Measurements from ENCODE around the gene FRY.

Gene FRY

DNA sequence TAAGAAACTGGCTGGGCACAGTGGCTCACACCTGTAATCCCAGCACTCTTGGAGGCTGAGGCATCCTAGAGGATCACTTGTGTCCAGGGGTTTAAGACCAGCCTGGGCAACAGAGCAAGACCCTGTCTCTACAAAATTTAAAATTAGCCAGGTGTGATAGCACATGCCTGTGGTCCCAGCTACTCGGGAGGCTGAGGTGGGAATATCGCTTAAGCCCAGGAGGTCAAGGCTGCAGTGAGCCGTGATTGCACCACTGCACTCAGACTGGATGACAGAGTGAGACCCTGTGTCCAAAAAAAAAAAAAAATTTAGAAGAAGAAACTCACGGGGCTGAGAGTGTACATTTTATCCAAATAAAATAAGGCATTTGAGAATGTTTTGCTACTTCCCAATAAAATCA is 224.7 kb downstream of the FRY start:
- no peak for DNase-seq (ENCODE audit: low read depth in 2 of 2)

DNA sequence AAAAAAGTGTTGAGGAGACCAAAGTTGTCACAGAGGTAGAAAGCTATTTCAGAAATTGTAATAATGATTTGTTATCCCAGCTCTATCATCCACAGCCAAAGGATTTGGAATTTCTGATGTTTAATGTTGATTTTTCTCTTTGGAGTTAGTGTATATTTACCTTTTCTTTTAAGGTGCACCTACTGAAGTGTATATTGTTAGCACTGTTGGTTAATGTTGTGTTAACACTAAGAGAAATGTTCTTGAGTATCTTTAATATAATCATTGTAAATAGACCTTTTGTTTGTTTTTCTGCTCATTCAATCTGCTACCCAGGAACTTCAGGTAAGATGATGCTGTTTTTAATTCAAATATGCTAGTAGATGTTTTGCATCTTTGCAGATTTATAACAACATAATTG is 226.1 kb downstream of the FRY start:
- no peak for DNase-seq (ENCODE audit: low read depth in 2 of 2)

DNA sequence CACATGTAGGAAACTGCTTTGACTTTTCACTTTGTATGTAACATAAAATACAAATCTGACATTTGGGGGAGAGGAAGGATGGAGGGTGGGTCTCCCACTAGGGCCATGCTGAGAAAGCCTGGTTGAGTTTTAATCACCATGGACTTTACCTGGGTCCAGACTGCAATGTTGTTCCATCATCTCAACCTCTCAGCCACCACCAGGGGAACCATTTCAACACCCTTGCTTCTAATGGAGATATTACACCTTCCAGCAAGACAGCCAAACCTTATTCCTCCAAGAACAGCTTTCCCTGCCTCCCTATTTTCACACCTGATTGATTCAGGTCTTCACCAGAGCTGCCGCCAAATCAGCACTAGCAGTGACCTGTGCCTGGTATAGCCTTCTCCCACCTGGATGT is 227.5 kb downstream of the FRY start:
- no peak for DNase-seq (ENCODE audit: low read depth in 2 of 2)

GRCh38 chr13:32261567-32261966 is 230.0 kb downstream of the FRY start:
- no peak for DNase-seq (ENCODE audit: low read depth in 2 of 2)

DNA sequence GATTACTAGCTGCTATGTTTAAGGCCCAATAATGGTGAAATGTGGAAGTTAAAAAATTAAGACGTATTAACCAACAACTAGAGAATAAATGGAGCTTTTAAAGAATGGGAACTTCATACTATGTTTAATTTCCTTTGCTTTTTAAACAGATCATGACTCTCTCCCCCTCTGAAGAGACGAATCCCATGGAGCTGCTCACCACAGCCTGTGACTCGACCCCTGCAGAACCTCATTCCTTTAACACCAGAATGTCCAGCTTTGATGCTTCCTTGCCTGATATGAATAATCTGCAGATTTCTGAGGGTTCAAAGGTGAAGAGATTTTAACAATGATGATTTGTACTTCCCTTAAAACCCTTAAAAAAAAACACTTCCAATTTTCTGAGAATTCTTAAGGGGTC is 230.6 kb downstream of the FRY start:
- no peak for DNase-seq (ENCODE audit: low read depth in 2 of 2)

DNA sequence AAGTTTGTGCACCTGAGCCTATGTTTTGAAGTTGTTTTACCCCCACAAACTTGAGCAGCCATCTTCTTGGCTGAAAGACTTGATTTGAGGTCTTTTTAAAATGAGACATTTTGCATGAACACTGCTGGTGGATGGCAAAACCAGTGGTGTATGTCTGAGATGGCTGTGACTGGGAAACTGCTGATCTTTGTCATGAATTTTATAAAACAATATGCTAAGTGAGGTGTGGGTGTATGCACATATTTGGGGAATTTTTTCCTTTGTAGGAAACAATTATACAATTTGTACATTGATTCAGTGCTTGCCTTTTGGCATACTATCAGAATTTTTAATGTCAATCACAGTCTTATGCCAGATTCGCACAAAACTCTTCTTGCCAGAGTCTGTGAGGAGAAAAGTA is 231.0 kb downstream of the FRY start:
- DNase-seq (ENCODE audit: low read depth in 2 of 2), result no peak

DNA sequence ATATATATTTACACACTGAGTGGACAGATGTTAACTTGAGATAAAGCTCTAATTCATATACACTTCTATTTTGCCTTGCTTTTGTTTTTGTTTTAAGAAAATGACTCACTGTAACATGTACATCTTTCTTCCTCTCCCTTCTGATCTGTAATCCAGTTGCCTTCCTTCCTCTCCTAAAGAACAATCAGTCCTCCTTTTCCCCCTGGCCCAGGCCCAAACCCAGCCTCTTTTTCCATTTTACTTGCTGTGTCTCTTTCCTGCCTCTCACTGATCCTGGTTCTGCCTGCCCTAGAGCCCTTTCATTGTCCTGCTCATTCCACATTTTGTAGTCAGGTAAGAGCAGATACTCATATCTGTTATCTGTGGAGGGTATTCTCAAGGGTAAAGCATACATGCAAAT is 232.8 kb downstream of the FRY start:
- no peak for DNase-seq (ENCODE audit: low read depth in 2 of 2)

GRCh38 chr13:32265726-32266125 is 234.2 kb downstream of the FRY start:
- no peak for DNase-seq (ENCODE audit: low read depth in 2 of 2)

DNA sequence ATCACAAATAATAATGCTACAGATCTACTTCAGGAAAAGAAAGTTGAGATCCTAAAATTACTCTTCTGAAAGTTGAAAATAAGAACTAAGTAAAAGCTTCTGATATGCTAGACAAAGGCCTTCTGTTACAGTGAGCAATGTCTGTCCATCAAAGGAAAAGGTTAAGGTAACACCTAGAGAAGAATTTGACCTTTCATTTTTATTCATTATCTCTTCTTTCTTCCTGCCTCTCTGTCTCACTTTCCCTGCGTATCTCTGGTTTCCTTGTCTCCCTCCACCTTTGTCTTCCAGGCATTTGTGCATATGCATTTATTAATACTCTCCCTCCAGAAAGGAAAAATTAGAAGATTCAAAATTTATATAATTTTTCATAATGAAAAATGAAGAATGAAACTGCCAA is 234.6 kb downstream of the FRY start:
- no peak for DNase-seq (ENCODE audit: low read depth in 2 of 2)

DNA sequence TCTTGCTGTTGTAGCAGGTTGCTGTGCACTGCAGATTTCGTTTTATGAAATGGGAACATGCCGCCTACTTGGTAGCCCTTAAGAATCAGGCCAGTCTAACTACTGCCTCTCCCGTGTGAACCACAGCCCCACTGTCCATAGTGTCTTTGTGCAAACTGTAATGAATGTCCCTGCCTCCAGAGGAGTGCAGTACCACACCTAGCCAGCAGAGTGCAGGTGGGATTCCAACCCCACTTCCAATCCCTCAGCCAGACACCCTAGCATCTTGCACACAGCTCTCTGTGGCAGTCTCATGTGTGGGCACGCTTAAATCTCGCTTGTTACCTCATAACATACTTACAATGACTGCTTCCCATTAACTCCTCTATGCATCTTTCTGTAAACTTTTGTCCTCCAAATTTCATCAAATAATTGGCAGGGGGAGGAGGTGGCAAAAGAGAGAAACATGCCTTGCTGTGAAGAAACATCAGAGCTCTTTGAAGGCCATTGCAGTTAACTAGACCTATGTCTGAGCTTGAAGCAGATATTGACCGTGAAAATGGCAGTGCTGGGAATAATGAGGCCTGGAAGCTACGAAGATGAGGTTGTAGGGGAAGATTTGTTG is 236.4 kb downstream of the FRY start:
- DNase-seq (ENCODE audit: low read depth in 2 of 2), result peak; percentile 7 to 9

- no peak for DNase-seq (ENCODE audit: low read depth in 2 of 2)
Measured at GRCh38 chr13:32272021-32272683, 240.6 kb downstream of the FRY start.

DNA sequence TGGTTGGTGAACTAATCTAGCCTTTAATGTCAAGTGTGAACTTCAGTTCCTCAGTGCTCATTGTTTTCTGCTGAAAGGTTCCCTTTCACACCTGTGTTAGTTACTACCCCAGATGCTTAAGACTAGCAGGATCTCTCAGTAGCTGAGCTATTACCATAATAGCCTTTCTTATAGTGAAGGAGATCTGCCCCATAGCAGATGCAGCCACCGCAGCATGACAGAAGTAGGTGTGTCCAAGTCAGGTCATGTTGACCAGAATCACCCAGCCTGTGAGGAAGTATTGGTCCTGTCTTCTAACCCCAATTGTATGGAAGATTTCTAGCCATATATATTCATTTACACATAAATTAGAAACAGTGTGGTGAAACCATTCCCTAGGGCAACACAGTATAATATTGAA is 246.3 kb downstream of the FRY start:
- no peak for DNase-seq (ENCODE audit: low read depth in 2 of 2)

DNA sequence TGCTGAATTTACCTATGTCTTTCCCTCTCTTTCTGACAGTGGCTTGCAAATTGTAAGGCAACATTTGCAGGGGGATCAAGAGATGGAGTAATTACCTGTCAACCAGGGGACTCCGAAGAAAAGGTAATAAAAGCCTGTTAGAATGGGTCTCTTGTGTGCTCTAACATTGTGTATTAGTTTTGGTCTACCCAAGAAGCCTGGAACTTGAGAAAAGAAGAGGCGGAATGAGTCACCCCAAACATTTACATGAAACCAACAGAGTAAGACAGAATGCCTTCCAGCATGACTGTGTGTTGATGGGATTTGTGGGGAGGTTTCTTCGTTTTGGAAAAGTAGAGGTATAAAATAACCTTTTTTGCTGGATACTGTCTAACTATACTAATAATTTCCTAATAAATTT is 246.9 kb downstream of the FRY start:
- no peak for DNase-seq (ENCODE audit: low read depth in 2 of 2)

GRCh38 chr13:32281096-32281495 is 249.5 kb downstream of the FRY start:
- no peak for DNase-seq (ENCODE audit: low read depth in 2 of 2)

- no peak for DNase-seq (ENCODE audit: low read depth in 2 of 2)
Measured at GRCh38 chr13:32282096-32282711, 250.6 kb downstream of the FRY start.

GRCh38 chr13:32284927-32285632 is 253.5 kb downstream of the FRY start:
- DNase-seq (ENCODE audit: low read depth in 2 of 2), result no peak

GRCh38 chr13:32285633-32285965 is 254.0 kb downstream of the FRY start:
- no peak for DNase-seq (ENCODE audit: low read depth in 2 of 2)

DNA sequence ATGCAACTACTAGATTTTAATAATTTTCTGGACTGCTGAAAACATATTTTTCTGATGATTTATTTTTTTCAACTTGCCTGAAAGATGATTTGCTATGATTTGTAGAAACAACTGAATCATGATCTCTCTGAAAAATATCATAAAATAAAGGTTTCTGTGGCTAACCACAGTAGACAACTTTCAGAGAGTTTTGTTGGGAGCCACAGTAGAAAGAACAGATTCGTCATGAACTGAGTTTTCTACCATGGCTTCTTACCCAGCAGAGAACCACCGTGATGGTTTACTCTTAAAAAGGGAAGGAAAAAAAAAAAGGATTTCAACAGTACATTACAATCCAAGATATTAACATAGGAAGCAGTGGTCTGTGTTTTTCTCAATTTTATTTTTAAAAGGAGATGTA is 265.6 kb downstream of the FRY start:
- DNase-seq (ENCODE audit: low read depth in 2 of 2), result no peak

DNA sequence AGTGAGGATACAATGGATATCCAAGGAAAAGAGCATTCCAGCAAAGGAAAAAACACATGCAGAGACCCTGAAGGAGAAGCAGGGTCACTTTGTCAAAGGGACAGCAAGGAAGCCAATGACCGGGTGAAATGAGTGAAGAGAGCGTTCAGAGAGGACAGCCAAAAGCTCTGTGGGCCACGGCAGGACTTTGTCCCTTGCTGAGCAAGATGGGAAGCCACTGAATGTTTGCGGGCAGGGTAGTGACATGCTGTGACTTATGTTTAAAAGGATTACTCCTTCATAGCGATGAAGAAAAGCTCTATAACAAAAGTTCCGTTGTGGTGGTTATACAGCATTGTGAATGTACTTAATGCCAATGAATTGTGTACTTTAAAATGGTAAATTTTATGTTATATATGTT is 267.1 kb downstream of the FRY start:
- no peak for DNase-seq (ENCODE audit: low read depth in 2 of 2)

DNA sequence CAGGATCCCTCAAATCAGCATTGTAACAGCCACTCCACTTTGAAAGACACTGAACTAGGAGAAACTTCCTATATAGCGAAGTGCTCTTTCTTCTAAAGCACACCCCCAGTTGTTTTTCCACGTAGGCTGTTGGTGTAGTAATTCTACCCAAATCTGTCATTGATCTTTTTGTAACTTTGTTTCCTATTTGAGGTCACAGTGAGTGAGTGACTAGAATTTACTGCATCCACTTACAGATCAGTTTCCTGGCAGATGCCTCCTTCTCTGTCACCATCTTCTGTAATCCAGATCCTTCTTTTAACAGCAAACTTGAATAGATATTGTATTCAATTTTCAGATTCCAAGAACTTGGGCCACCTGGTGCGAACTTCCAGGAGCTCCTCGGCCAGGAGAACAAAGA is 268.3 kb downstream of the FRY start:
- DNase-seq (ENCODE audit: low read depth in 2 of 2), result no peak

DNA sequence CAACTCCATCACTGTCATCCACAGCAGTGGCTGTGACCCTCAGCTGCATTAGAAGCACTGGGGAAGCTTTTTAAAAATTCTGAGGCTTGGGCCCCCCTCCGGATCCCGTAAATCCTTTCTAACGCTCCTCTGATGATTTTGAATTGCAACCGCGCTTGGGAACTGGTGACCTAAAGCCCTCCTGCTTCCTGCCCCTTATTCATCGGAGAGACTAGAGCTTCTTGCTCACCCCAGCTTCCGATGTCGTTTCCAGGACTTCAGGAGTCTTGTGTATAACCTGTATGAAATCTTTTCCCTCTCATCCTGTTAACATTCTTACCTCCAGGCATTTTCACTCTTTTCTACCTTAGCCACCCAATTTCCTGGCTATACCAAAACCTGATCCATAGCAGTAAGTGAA is 268.8 kb downstream of the FRY start:
- no peak for DNase-seq (ENCODE audit: low read depth in 2 of 2)

DNA sequence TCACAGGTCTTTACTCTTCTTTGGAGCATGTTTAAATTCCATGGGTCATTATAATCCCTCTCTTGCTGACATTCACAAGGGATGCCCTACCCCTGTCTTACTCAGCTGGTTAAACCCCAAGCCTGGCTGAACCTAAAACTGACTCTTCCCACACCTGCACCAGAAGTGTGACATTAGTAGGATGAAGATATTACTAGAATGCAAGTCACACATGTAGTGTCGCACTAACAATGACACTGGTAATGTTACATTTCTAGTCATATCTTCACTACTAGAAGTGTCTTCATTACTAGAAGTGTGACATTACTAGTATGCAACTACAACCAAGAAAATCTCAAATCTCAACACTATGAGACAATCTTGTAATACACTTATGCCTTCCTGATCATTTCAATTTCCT is 269.3 kb downstream of the FRY start:
- no peak for DNase-seq (ENCODE audit: low read depth in 2 of 2)

DNA sequence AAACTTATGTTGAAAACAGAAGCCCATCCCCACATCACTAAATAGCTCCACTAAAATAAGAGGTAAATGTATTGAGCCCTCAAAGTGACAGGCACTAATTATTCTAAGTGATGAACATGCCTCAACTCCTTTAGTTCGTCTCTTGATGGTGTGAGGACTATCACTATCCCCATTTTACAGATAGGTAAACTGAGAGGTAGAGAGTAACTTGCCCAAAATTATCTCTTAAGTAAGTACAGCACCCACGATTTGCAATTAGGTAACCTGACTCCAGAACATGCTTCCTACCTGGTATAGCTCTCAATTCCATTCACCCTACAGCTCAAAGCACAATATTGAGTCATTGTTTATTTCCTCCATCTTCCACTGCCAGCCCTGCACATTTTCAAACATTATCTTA is 270.9 kb downstream of the FRY start:
- DNase-seq (ENCODE audit: low read depth in 2 of 2), result no peak
